ENCODE results near the gene ASAP3. TPM values are rescaled to one million over a fixed set of nuclear protein-coding genes. Genes with fewer than 3 reads are reported as not detected.

Gene ASAP3
- total RNA-seq, 4 donors from 2014 or later, result 69.3 to 75.7 (median 73.6) TPM

DNA sequence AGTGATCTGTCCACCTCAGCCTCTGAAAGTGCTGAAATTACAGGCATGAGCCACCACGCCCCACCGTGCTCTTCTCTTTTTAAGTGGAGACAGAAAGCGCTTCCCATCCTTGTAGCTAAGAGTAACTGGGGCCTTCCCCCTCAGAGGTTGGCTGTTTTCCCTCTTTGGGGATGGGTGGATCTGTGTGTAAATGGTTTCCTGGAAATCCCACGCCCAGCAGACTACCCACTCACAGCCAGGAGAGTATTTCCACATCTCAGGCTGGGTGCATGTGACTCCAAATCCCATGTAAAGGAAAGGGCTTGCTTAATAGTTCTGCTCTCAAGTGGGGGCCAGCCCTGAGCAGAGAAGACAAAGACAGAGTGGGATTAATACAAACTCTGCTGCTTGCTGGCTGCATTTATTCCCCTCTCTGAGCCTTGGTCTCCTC is 39.9 kb downstream of the ASAP3 start:
- peak; percentile 44 to 54 for DNase-seq
- Histone ChIP-seq H3K27ac (peak overlapping the region in 2 of 3 donors; percentile 5 to 54), H3K4me1 (peaks cover 0 to 10% of the 10 kb centered on the region in 2 donors), H3K9me3 (no peaks in the 10 kb centered on the region), H3K36me3 (peaks cover 0 to 15% of the 10 kb centered on the region in 2 donors), H3K27me3 (no peaks in the 10 kb centered on the region), H3K4me3 (replicated peaks in 1 of 3) (no peak overlapping the region)
- intact Hi-C loops (cut with DNase I), result no loop called here
- no peak for TF ChIP-seq POLR2A (IDR thresholded peaks at IDR 0.05)
- TF ChIP-seq, protein P1, sequence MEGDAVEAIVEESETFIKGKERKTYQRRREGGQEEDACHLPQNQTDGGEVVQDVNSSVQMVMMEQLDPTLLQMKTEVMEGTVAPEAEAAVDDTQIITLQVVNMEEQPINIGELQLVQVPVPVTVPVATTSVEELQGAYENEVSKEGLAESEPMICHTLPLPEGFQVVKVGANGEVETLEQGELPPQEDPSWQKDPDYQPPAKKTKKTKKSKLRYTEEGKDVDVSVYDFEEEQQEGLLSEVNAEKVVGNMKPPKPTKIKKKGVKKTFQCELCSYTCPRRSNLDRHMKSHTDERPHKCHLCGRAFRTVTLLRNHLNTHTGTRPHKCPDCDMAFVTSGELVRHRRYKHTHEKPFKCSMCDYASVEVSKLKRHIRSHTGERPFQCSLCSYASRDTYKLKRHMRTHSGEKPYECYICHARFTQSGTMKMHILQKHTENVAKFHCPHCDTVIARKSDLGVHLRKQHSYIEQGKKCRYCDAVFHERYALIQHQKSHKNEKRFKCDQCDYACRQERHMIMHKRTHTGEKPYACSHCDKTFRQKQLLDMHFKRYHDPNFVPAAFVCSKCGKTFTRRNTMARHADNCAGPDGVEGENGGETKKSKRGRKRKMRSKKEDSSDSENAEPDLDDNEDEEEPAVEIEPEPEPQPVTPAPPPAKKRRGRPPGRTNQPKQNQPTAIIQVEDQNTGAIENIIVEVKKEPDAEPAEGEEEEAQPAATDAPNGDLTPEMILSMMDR (IDR thresholded peaks at IDR 0.05), result no peak
- WGBS, 2 donors, result 88 to 97% methylated on average over 4 of the region's 4 CpGs

GRCh38 chr1:23442751-23443150 is 41.2 kb downstream of the ASAP3 start:
- Histone ChIP-seq H3K27ac (no peak overlapping the region), H3K27me3 (no peaks in the 10 kb centered on the region), H3K4me1 (peaks cover 0 to 10% of the 10 kb centered on the region in 2 donors), H3K9me3 (no peaks in the 10 kb centered on the region), H3K36me3 (peaks cover 0 to 17% of the 10 kb centered on the region in 2 donors), H3K4me3 (replicated peaks in 1 of 3) (no peak overlapping the region)
- TF ChIP-seq, protein P1 (IDR thresholded peaks at IDR 0.05), result no peak
- TF ChIP-seq POLR2A (IDR thresholded peaks at IDR 0.05), result no peak
- WGBS, 2 donors, result 89 to 91% methylated on average over 3 of the region's 3 CpGs
- intact Hi-C loops (cut with DNase I), result no loop called here
- DNase-seq, result no peak

- 78 to 86% methylated on average over 7 to 8 of the region's 8 CpGs for WGBS, 2 donors
- Histone ChIP-seq H3K27ac (no peak overlapping the region), H3K4me1 (peaks cover 0 to 10% of the 10 kb centered on the region in 2 donors), H3K27me3 (no peaks in the 10 kb centered on the region), H3K4me3 (replicated peaks in 1 of 3) (no peak overlapping the region), H3K36me3 (peaks cover 8 to 19% of the 10 kb centered on the region in 2 donors), H3K9me3 (no peaks in the 10 kb centered on the region)
- no peak for DNase-seq
- intact Hi-C loops (cut with DNase I), result no loop called here
- no peak for TF ChIP-seq POLR2A (IDR thresholded peaks at IDR 0.05)
- TF ChIP-seq, protein P1 (IDR thresholded peaks at IDR 0.05), result no peak
These were observed 42.4 kb downstream of the ASAP3 start for GRCh38 chr1:23441446-23442148.

GRCh38 chr1:23438545-23438944 is 45.4 kb downstream of the ASAP3 start:
- Histone ChIP-seq H3K27ac (no peak overlapping the region), H3K9me3 (no peaks in the 10 kb centered on the region), H3K36me3 (peaks cover 21 to 33% of the 10 kb centered on the region in 2 donors), H3K4me1 (no peaks in the 10 kb centered on the region), H3K4me3 (replicated peaks in 1 of 3) (no peak overlapping the region), H3K27me3 (no peaks in the 10 kb centered on the region)
- intact Hi-C loops (cut with DNase I), result no loop called here
- DNase-seq, result no peak
- 94 to 96% methylated on average over 7 to 8 of the region's 8 CpGs for WGBS, 2 donors
- no peak for TF ChIP-seq POLR2A (IDR thresholded peaks at IDR 0.05)
- TF ChIP-seq, protein P1 (IDR thresholded peaks at IDR 0.05), result no peak

- 88 to 91% methylated on average over 12 to 13 of the region's 13 CpGs for WGBS, 2 donors
These were observed 46.7 kb downstream of the ASAP3 start for GRCh38 chr1:23437355-23437664.

More at GRCh38 chr1:23437355-23437664, 46.7 kb downstream of the ASAP3 start:
- H3K27me3 ChIP-seq, result no peaks in the 10 kb centered on the region
- no peaks in the 10 kb centered on the region for H3K9me3 ChIP-seq
- DNase-seq, result no peak
- peaks cover 33 to 45% of the 10 kb centered on the region in 2 donors for H3K36me3 ChIP-seq
- TF ChIP-seq, protein P1 (IDR thresholded peaks at IDR 0.05), result no peak
- no peak for TF ChIP-seq POLR2A (IDR thresholded peaks at IDR 0.05)
- H3K4me3 ChIP-seq (replicated peaks in 1 of 3), result no peak overlapping the region
- intact Hi-C loops (cut with DNase I), result no loop called here
- no peak overlapping the region for H3K27ac ChIP-seq
- no peaks in the 10 kb centered on the region for H3K4me1 ChIP-seq

Data from thyroid gland (tissue), 4 donors.